ENCODE data around the gene GRIK4.
"Not testable (repeated sequence)": the region's sequence is repeated elsewhere in the genome, so short reads cannot be mapped to it uniquely, and the experiment has no call there.

Gene GRIK4

GRCh38 chr11:120577624-120578363, 66.2 kb downstream of the GRIK4 start:
- DNase-seq = no peak

GRCh38 chr11:120578596-120579154, 67.1 kb downstream of the GRIK4 start:
- no peak for DNase-seq

- DNase-seq = no peak
Observed at GRCh38 chr11:120579611-120580031, 68.1 kb downstream of the GRIK4 start.

- no peak for DNase-seq
Observed at GRCh38 chr11:120581313-120581712, 69.8 kb downstream of the GRIK4 start.

GRCh38 chr11:120582535-120582934, 71.0 kb downstream of the GRIK4 start:
- not testable (repeated sequence) for DNase-seq

- DNase-seq = no peak
Observed at GRCh38 chr11:120586072-120586471, 74.5 kb downstream of the GRIK4 start.

GRCh38 chr11:120586728-120587127, 75.2 kb downstream of the GRIK4 start:
- no peak for DNase-seq

- no peak for DNase-seq
Observed at GRCh38 chr11:120587299-120587698, 75.8 kb downstream of the GRIK4 start.

- no peak for DNase-seq
Observed at GRCh38 chr11:120589376-120589775, 77.8 kb downstream of the GRIK4 start.

GRCh38 chr11:120590472-120590871, 78.9 kb downstream of the GRIK4 start:
- no peak for DNase-seq

GRCh38 chr11:120594746-120595145, 83.2 kb downstream of the GRIK4 start:
- DNase-seq = no peak

GRCh38 chr11:120595557-120595956, 84.0 kb downstream of the GRIK4 start:
- no peak for DNase-seq

GRCh38 chr11:120597250-120598215, 86.0 kb downstream of the GRIK4 start:
- DNase-seq = no peak

GRCh38 chr11:120598517-120599257, 87.1 kb downstream of the GRIK4 start:
- DNase-seq = no peak

- no peak for DNase-seq
Observed at GRCh38 chr11:120599816-120600420, 88.4 kb downstream of the GRIK4 start.

GRCh38 chr11:120601536-120601935, 90.0 kb downstream of the GRIK4 start:
- DNase-seq = no peak

GRCh38 chr11:120603071-120603470, 91.5 kb downstream of the GRIK4 start:
- no peak for DNase-seq

GRCh38 chr11:120605469-120605868, 93.9 kb downstream of the GRIK4 start:
- no peak for DNase-seq

- no peak for DNase-seq
Observed at GRCh38 chr11:120606211-120607010, 94.9 kb downstream of the GRIK4 start.

GRCh38 chr11:120608061-120608460, 96.5 kb downstream of the GRIK4 start:
- DNase-seq = no peak

- no peak for DNase-seq
Observed at GRCh38 chr11:120608760-120609211, 97.2 kb downstream of the GRIK4 start.
